Coronary artery (tissue), 2 donors: ENCODE data around the gene TMEM25.
"Not testable (repeated sequence)": the region's sequence is repeated elsewhere in the genome, so short reads cannot be mapped to it uniquely, and the experiment has no call there.

ENCODE experiments used
- DNase-seq: peaks from one replicate; pipeline ENCODE4 v3.0.0-alpha.2; 2017; ENCODE audit warnings: low spot score
- H3K27ac ChIP-seq, 2 donors: fragments of 200-600 bp; sonication (generic); one replicate each; pipeline ENCODE4 v1.5.1; 2016 to 2019
- H3K4me3 ChIP-seq: fragments of 200-600 bp; sonication (generic); 2 replicates; pipeline ENCODE4 v1.5.1; 2016; ENCODE audit warnings: mild to moderate bottlenecking, moderate library complexity
- CTCF ChIP-seq: fragments of 200-600 bp; sonication (generic); IDR thresholded peaks from one replicate; pipeline ENCODE4 v1.5.1; 2019; ENCODE audit warnings: antibody characterized with exemption

The TMEM25 gene

GRCh38 chr11:118530683-118531596 is at the start of gene TMEM25:
Gene TMEM25, plus strand, starts transcription at chr11:118531192. Its CDS starts 610 bp downstream, at chr11:118531802.
- Histone ChIP-seq H3K4me3 (peak within 1 kb of the TSS; percentile 87), H3K27ac (peak within 1 kb of the TSS; percentile 47 to 85)
- DNase-seq, result no peak
- TF ChIP-seq CTCF, result no peak

GRCh38 chr11:118481238-118481637 is 49.8 kb upstream of the TMEM25 start:
- not testable (repeated sequence) for DNase-seq, H3K27ac ChIP-seq, H3K4me3 ChIP-seq

- no peak for TF ChIP-seq CTCF
- Histone ChIP-seq H3K4me3 (no peak overlapping the region), H3K27ac (no peak overlapping the region)
- DNase-seq, result no peak
Observed at GRCh38 chr11:118484405-118484804, 46.6 kb upstream of the TMEM25 start.

- DNase-seq, result no peak
- TF ChIP-seq CTCF, result no peak
- no peak overlapping the region for H3K4me3 ChIP-seq
- H3K27ac ChIP-seq, result no peak overlapping the region
Observed at GRCh38 chr11:118485273-118485672, 45.7 kb upstream of the TMEM25 start.

- H3K27ac ChIP-seq, result no peak overlapping the region
- no peak overlapping the region for H3K4me3 ChIP-seq
- no peak for DNase-seq
- TF ChIP-seq CTCF, result peak; percentile 63
Observed at GRCh38 chr11:118488480-118489109, 42.4 kb upstream of the TMEM25 start.

- Histone ChIP-seq H3K4me3 (no peak overlapping the region), H3K27ac (no peak overlapping the region)
- no peak for DNase-seq
- TF ChIP-seq CTCF, result no peak
Observed at GRCh38 chr11:118491041-118491440, 40.0 kb upstream of the TMEM25 start.

- Histone ChIP-seq H3K4me3 (no peak overlapping the region), H3K27ac (no peak overlapping the region)
- DNase-seq, result no peak
- TF ChIP-seq CTCF, result no peak
Observed at GRCh38 chr11:118497831-118498230, 33.2 kb upstream of the TMEM25 start.
